ENCODE data around the gene BFAR. TPM values are rescaled to one million over a fixed set of nuclear protein-coding genes. Genes with fewer than 3 reads are reported as not detected.

The BFAR gene, protein sequence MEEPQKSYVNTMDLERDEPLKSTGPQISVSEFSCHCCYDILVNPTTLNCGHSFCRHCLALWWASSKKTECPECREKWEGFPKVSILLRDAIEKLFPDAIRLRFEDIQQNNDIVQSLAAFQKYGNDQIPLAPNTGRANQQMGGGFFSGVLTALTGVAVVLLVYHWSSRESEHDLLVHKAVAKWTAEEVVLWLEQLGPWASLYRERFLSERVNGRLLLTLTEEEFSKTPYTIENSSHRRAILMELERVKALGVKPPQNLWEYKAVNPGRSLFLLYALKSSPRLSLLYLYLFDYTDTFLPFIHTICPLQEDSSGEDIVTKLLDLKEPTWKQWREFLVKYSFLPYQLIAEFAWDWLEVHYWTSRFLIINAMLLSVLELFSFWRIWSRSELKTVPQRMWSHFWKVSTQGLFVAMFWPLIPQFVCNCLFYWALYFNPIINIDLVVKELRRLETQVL
- total RNA-seq (78.4 and 81.2 TPM in 2 replicates), polyA plus RNA-seq (65.6 and 85.6 TPM in 2 replicates), polyA minus RNA-seq (ENCODE audit: low replicate concordance) (34.6 and 39.9 TPM in 2 replicates)
- 48.3 and 60.4 TPM in 2 replicates for polyA plus RNA-seq (2012)

GRCh38 chr16:14632693-14633569 is at the start of gene BFAR:
BFAR (plus strand) TSS chr16:14632951; CDS start chr16:14644347, 11,396 bp downstream.
- peaks cover 6% of the 10 kb centered on the region for H3K4me1 ChIP-seq (ENCODE audit: control insufficient read depth, extremely low read depth, insufficient read depth, low read length)
- peak within 1 kb of the TSS; percentile 91 to 99 (median 98) for H3K4me3 ChIP-seq (replicated peaks in 1 of 4; ENCODE audit: control extremely low read depth in 1 of 4, insufficient read depth in 1 of 4, low read depth in 3 of 4, low read length in 4 of 4)
- no peaks in the 10 kb centered on the region for H3K36me3 ChIP-seq (ENCODE audit: control insufficient read depth, insufficient read depth, low read length)
- peak; percentile 93 to 96 for DNase-seq (ENCODE audit: low read depth in 2 of 2)
- no peak for TF ChIP-seq EZH2 (IDR thresholded peaks at IDR 0.05; ENCODE audit: low read length, missing control alignments)
- TF ChIP-seq, protein P1, sequence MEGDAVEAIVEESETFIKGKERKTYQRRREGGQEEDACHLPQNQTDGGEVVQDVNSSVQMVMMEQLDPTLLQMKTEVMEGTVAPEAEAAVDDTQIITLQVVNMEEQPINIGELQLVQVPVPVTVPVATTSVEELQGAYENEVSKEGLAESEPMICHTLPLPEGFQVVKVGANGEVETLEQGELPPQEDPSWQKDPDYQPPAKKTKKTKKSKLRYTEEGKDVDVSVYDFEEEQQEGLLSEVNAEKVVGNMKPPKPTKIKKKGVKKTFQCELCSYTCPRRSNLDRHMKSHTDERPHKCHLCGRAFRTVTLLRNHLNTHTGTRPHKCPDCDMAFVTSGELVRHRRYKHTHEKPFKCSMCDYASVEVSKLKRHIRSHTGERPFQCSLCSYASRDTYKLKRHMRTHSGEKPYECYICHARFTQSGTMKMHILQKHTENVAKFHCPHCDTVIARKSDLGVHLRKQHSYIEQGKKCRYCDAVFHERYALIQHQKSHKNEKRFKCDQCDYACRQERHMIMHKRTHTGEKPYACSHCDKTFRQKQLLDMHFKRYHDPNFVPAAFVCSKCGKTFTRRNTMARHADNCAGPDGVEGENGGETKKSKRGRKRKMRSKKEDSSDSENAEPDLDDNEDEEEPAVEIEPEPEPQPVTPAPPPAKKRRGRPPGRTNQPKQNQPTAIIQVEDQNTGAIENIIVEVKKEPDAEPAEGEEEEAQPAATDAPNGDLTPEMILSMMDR (conservative IDR thresholded peaks at IDR 0.05 in 1 of 2, IDR thresholded peaks at IDR 0.05 in 1 of 2; ENCODE audit: low read depth in 1 of 2, low read length in 2 of 2), result no peak
- peaks cover 57% of the 10 kb centered on the region for H3K79me2 ChIP-seq (ENCODE audit: control insufficient read depth, insufficient read depth, low read length)
- peak within 1 kb of the TSS; percentile 99 for H3K27ac ChIP-seq (ENCODE audit: insufficient read depth, low read length)
- H2AFZ ChIP-seq (ENCODE audit: low read length), result peak within 1 kb of the TSS; percentile 69
- H3K4me2 ChIP-seq (ENCODE audit: extremely low read depth, insufficient read depth, low read length), result peak within 1 kb of the TSS; percentile 96
- H3K27me3 ChIP-seq (ENCODE audit: control insufficient read depth, insufficient read depth, low read length), result no peaks in the 10 kb centered on the region
- peak within 1 kb of the TSS; percentile 98 for H3K9ac ChIP-seq (ENCODE audit: insufficient read depth, low read length)
- H4K20me1 ChIP-seq (ENCODE audit: control insufficient read depth, extremely low read depth, insufficient read depth, low read length), result no peaks in the 10 kb centered on the region
- no peaks in the 10 kb centered on the region for H3K9me3 ChIP-seq (ENCODE audit: control insufficient read depth, insufficient read depth, low read depth, low read length)

DNA sequence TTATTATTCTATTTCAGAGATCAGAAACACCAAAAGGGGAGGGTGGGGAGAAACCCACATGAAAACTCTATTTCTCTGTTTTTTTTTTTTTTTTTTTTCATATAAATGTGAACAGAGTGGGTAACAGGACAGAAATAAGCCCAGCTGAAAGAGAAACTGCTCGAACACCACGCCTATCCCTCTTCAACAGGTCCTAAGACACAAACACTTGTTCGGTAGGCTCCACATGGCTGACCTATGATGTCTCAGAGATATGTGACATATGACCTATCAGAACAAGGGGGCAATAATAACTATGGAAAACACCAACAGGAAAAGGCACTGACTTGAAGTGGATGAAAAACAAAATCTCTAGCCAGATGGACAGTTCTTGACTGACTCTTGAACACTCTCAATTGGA is 47.5 kb upstream of the BFAR start:
- no peaks in the 10 kb centered on the region for H3K9me3 ChIP-seq (ENCODE audit: control insufficient read depth, insufficient read depth, low read depth, low read length)
- no peak overlapping the region for H3K4me2 ChIP-seq (ENCODE audit: extremely low read depth, insufficient read depth, low read length)
- no peaks in the 10 kb centered on the region for H4K20me1 ChIP-seq (ENCODE audit: control insufficient read depth, extremely low read depth, insufficient read depth, low read length)
- H3K4me1 ChIP-seq (ENCODE audit: control insufficient read depth, extremely low read depth, insufficient read depth, low read length), result no peaks in the 10 kb centered on the region
- no peaks in the 10 kb centered on the region for H3K27me3 ChIP-seq (ENCODE audit: control insufficient read depth, insufficient read depth, low read length)
- H2AFZ ChIP-seq (ENCODE audit: low read length), result no peak overlapping the region
- H3K9ac ChIP-seq (ENCODE audit: insufficient read depth, low read length), result no peak overlapping the region
- TF ChIP-seq, protein P1 (conservative IDR thresholded peaks at IDR 0.05 in 1 of 2, IDR thresholded peaks at IDR 0.05 in 1 of 2; ENCODE audit: low read depth in 1 of 2, low read length in 2 of 2), result no peak
- TF ChIP-seq EZH2 (IDR thresholded peaks at IDR 0.05; ENCODE audit: low read length, missing control alignments), result no peak
- no peak for DNase-seq (ENCODE audit: low read depth in 2 of 2)
- peaks cover 3% of the 10 kb centered on the region for H3K36me3 ChIP-seq (ENCODE audit: control insufficient read depth, insufficient read depth, low read length)
- no peak overlapping the region for H3K27ac ChIP-seq (ENCODE audit: insufficient read depth, low read length)
- H3K79me2 ChIP-seq (ENCODE audit: control insufficient read depth, insufficient read depth, low read length), result no peaks in the 10 kb centered on the region
- H3K4me3 ChIP-seq (replicated peaks in 1 of 4; ENCODE audit: control extremely low read depth in 1 of 4, insufficient read depth in 1 of 4, low read depth in 3 of 4, low read length in 4 of 4), result no peak overlapping the region

Data from fibroblast of lung (primary cell).